HCT116 (cell line): ENCODE data around the gene DPP4. TPM values are rescaled to one million over a fixed set of nuclear protein-coding genes. Genes with fewer than 3 reads are reported as not detected.

ENCODE experiments used
- ATAC-seq: fragments of 200-7000 bp; cut with Tn5 transposase; 2 replicates; pipeline ENCODE4 v1.9.1; 2020; ENCODE audit warnings: mild to moderate bottlenecking, moderate library complexity
- BruUV-seq: library from RNA; stranded (reverse); fragments of 400-500 nt; replicated peaks from 2 replicates; lab custom pipeline; 2021; lab: Mats Ljungman, UMichigan
- CTCF ChIA-PET: fragments of 300-600 bp; sonication (Branson Sonifier 250); formaldehyde crosslinking; loops from one replicate; lab custom pipeline; 2021; ENCODE audit warnings: antibody characterized with exemption; lab: Charles Lee
- POLR2A ChIA-PET: fragments of 300-600, 350-600 bp; sonication (Branson Sonifier 250); formaldehyde crosslinking; loops from one replicate; lab custom pipeline; 2021; ENCODE audit warnings: antibody characterized with exemption; lab: Charles Lee
- RAD21 ChIA-PET, 2 experiments: fragments of 300-600 bp; sonication (Branson Sonifier 250); formaldehyde crosslinking; loops; one replicate each; lab custom pipeline; 2023; ENCODE audit warnings: low total read pairs in 2 of 2; ENCODE audit not compliant: uncharacterized antibody in 2 of 2, unreplicated experiment in 2 of 2, low non-redundant PET in 1 of 2; lab: Charles Lee
- DNase-seq: peaks from one replicate; pipeline ENCODE4 v3.0.0-alpha.2; 2010; ENCODE audit warnings: low read depth, low spot score
- H2AFZ ChIP-seq: fragments of 200-600 bp; shearing (Covaris generic), sonication (generic); 2 replicates; pipeline ENCODE4 v1.6.1; 2017; ENCODE audit warnings: low read depth, mixed run types, mixed read lengths, antibody characterized with exemption, low read length; ENCODE audit not compliant: poor library complexity, severe bottlenecking
- H3K27ac ChIP-seq: 2 replicates; pipeline ENCODE4 v1.5.1; 2012; ENCODE audit warnings: low read depth, low read length
- H3K27me3 ChIP-seq: fragments of 200-600 bp; sonication (generic); 2 replicates; pipeline ENCODE4 v1.6.1; 2016; ENCODE audit warnings: mixed run types, low read length, mixed read lengths; ENCODE audit not compliant: insufficient read depth
- H3K36me3 ChIP-seq, 2 experiments: fragments of 200-500 bp in 1 of 2; fragments of 200-600 bp in 1 of 2; sonication (Bioruptor generic) in 1 of 2; sonication (generic) in 1 of 2; 2 replicates each; pipeline versions ENCODE4 v1.5.1 to v1.6.1; 2014 to 2016; ENCODE audit warnings: low read length in 2 of 2, inconsistent platforms in 1 of 2, mixed read lengths in 1 of 2, mixed run types in 1 of 2; ENCODE audit not compliant: insufficient read depth in 2 of 2, control insufficient read depth in 1 of 2
- H3K4me1 ChIP-seq, 2 experiments: fragments of 200-600 bp in 1 of 2; sonication (generic) in 1 of 2; 2 replicates each; pipeline versions ENCODE4 v1.5.1 to v1.6.1; 2012 to 2017; ENCODE audit warnings: low read length in 2 of 2, inconsistent platforms in 1 of 2, mild to moderate bottlenecking in 1 of 2, mixed read lengths in 1 of 2, mixed run types in 1 of 2, moderate library complexity in 1 of 2; ENCODE audit not compliant: insufficient read depth in 2 of 2, control insufficient read depth in 1 of 2
- H3K4me2 ChIP-seq: fragments of 200-600 bp; sonication (generic); 2 replicates; pipeline ENCODE4 v1.6.1; 2017; ENCODE audit warnings: mixed run types, low read length, mixed read lengths
- H3K4me3 ChIP-seq, 2 experiments: fragments of 200-600 bp in 1 of 2; sonication (generic) in 1 of 2; replicated peaks in 1 of 2; 2 replicates each; pipeline ENCODE4 v1.5.1; 2011 to 2016; ENCODE audit warnings: low read length in 2 of 2, control low read depth in 1 of 2, low read depth in 1 of 2, mild to moderate bottlenecking in 1 of 2, mixed read lengths in 1 of 2, mixed run types in 1 of 2
- H3K79me2 ChIP-seq: fragments of 200-600 bp; sonication (generic); 2 replicates; pipeline ENCODE4 v1.6.1; 2017; ENCODE audit warnings: mild to moderate bottlenecking, mixed run types, low read length, moderate library complexity, mixed read lengths; ENCODE audit not compliant: insufficient read depth
- H3K9ac ChIP-seq: fragments of 200-600 bp; sonication (generic); 2 replicates; pipeline ENCODE4 v1.6.1; 2016; ENCODE audit warnings: low read length, mixed read lengths
- H3K9me2 ChIP-seq: fragments of 200-600 bp; sonication (generic), shearing (Covaris generic); 2 replicates; pipeline ENCODE4 v1.6.1; 2017; ENCODE audit warnings: mixed run types, mild to moderate bottlenecking, moderate library complexity; ENCODE audit not compliant: insufficient read depth
- H3K9me3 ChIP-seq, 2 experiments: fragments of 200-500 bp in 1 of 2; fragments of 200-600 bp in 1 of 2; sonication (Bioruptor generic) in 1 of 2; sonication (generic) in 1 of 2; 2 replicates each; pipeline ENCODE4 v1.6.1; 2014 to 2017; ENCODE audit warnings: low read length in 2 of 2, mixed read lengths in 2 of 2, inconsistent platforms in 1 of 2, low read depth in 1 of 2, mild to moderate bottlenecking in 1 of 2, mixed run types in 1 of 2, moderate library complexity in 1 of 2; ENCODE audit not compliant: control insufficient read depth in 1 of 2, insufficient read depth in 1 of 2
- H4K20me1 ChIP-seq: fragments of 200-600 bp; sonication (generic), shearing (Covaris generic); 2 replicates; pipeline ENCODE4 v1.6.1; 2017; ENCODE audit warnings: mixed run types, mild to moderate bottlenecking, moderate library complexity; ENCODE audit not compliant: insufficient read depth
- CEBPB ChIP-seq: IDR thresholded peaks from 2 replicates; pipeline ENCODE4 v1.6.1; 2012; ENCODE audit warnings: low read depth
- CTCF ChIP-seq, 3 experiments: fragments of 200-600 bp in 1 of 3; sonication (generic) in 1 of 3; IDR thresholded peaks in 2 of 3; conservative IDR thresholded peaks in 1 of 3; 2 replicates each; pipeline ENCODE4 v1.5.1; 2012 to 2017; ENCODE audit warnings: low read depth in 2 of 3, low read length in 2 of 3, antibody characterized with exemption in 1 of 3, borderline replicate concordance in 1 of 3, control low read depth in 1 of 3, mild to moderate bottlenecking in 1 of 3, mixed read lengths in 1 of 3, mixed run types in 1 of 3, moderate library complexity in 1 of 3; ENCODE audit not compliant: insufficient read depth in 1 of 3
- EZH2 ChIP-seq: fragments of 200-600 bp; sonication (generic); IDR thresholded peaks from 2 replicates; pipeline ENCODE4 v1.6.1; 2017; ENCODE audit warnings: antibody characterized with exemption, mixed run types
- EZH2phosphoT487 ChIP-seq: fragments of 200-600 bp; IDR thresholded peaks from 2 replicates; pipeline ENCODE4 v1.6.1; 2018; ENCODE audit warnings: antibody characterized with exemption, borderline replicate concordance
- FOSL1 ChIP-seq: IDR thresholded peaks from 2 replicates; pipeline ENCODE4 v1.6.1; 2012; ENCODE audit warnings: low read depth
- JUND ChIP-seq: IDR thresholded peaks from 2 replicates; pipeline ENCODE4 v1.6.1; 2012
- POLR2A ChIP-seq: IDR thresholded peaks from 2 replicates; pipeline ENCODE4 v1.7.0; 2011; ENCODE audit warnings: borderline replicate concordance; ENCODE audit not compliant: insufficient read depth, insufficient read length; ENCODE audit errors: extremely low read depth
- POLR2AphosphoS5 ChIP-seq: IDR thresholded peaks from 2 replicates; pipeline ENCODE4 v1.6.1; 2011; ENCODE audit warnings: mild to moderate bottlenecking, low read depth, low read length, moderate library complexity
- RAD21 ChIP-seq: IDR thresholded peaks from 2 replicates; pipeline ENCODE4 v1.6.1; 2012; ENCODE audit warnings: low read depth, mild to moderate bottlenecking
- REST ChIP-seq: IDR thresholded peaks from 2 replicates; pipeline ENCODE4 v1.6.1; 2012; ENCODE audit warnings: low read depth
- SIN3A ChIP-seq: IDR thresholded peaks from 2 replicates; pipeline ENCODE4 v1.6.1; 2012; ENCODE audit warnings: low read depth
- TCF7L2 ChIP-seq: IDR thresholded peaks from 2 replicates; pipeline ENCODE4 v1.7.0; 2011; ENCODE audit warnings: borderline replicate concordance, inconsistent platforms; ENCODE audit not compliant: insufficient read depth, insufficient read length; ENCODE audit errors: extremely low read depth
- YY1 ChIP-seq: IDR thresholded peaks from 2 replicates; pipeline ENCODE4 v1.6.1; 2011; ENCODE audit warnings: low read length, low read depth, moderate library complexity, mild to moderate bottlenecking; ENCODE audit not compliant: insufficient replicate concordance; ENCODE audit errors: extremely low read depth
- ZBTB33 ChIP-seq: IDR thresholded peaks from 2 replicates; pipeline ENCODE4 v1.6.1; 2011; ENCODE audit warnings: mild to moderate bottlenecking, low read length, moderate library complexity; ENCODE audit not compliant: insufficient replicate concordance; ENCODE audit errors: extremely low read depth
- intact Hi-C: fragments of 100-400 bp; cut with micrococcal nuclease; formaldehyde crosslinking; loops from 2 replicates; pipeline ENCODE4 v1.10.0; 2022
- total RNA-seq: library from RNA; stranded (reverse); gene quantifications from one replicate; pipeline ENCODE4 v1.2.1, GENCODE V29; 2021; ENCODE audit not compliant: unreplicated experiment
- TF ChIP-seq, protein P1 (sequence below): IDR thresholded peaks from 2 replicates; pipeline ENCODE4 v1.6.1; 2012
- TF ChIP-seq, protein P2 (sequence below): IDR thresholded peaks from 2 replicates; pipeline ENCODE4 v1.6.1; 2012

The DPP4 gene
- total RNA-seq, 1 experiment from 2014 or later = 3.6 TPM

DNA sequence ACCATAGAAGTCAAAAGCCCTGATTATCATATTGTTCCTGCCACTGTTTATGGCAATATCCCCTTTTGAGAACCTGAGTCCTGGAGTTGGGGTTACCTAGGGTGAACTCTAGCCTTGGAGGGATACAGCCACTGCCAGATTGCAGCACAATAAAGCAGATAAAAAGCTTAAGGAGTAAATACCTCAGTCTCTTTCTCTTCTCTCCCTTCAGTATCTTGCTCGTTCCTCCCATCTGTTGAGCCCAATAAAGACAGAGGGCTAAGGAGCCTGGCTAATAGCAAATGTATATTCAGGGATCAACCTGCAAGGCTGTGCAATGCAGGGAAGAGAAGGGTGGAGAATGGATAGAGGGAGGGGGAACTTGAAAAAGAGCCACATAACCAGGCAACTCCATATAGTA lies 8.0 kb upstream of the DPP4 start:
- RAD21 ChIA-PET = no interaction called here
- H3K4me1 ChIP-seq = peaks cover 0 to 7% of the 10 kb centered on the region in 2 experiments; a peak in 1 of 4 replicates
- no peaks in the 10 kb centered on the region for H4K20me1 ChIP-seq
- no peak overlapping the region for H3K4me2 ChIP-seq
- no peaks in the 10 kb centered on the region for H3K36me3 ChIP-seq
- no peak overlapping the region for H3K4me3 ChIP-seq
- DNase-seq = no peak
- intact Hi-C loops = no loop called here
- no peaks in the 10 kb centered on the region for H3K79me2 ChIP-seq
- BruUV-seq = no TSS peak
- H3K27ac ChIP-seq = no peak overlapping the region
- no peak for ATAC-seq
- CTCF ChIA-PET = no interaction called here
- H3K9me3 ChIP-seq = no peaks in the 10 kb centered on the region
- no peak overlapping the region for H3K9ac ChIP-seq
- H2AFZ ChIP-seq = no peak overlapping the region
- H3K9me2 ChIP-seq = no peaks in the 10 kb centered on the region
- no peaks in the 10 kb centered on the region for H3K27me3 ChIP-seq
- TF ChIP-seq EZH2phosphoT487 (no peak), CTCF (IDR thresholded peaks at IDR 0.05 in 2 of 3, conservative IDR thresholded peaks at IDR 0.05 in 1 of 3; ENCODE audit: borderline replicate concordance in 1 of 3, insufficient read depth in 1 of 3, low read depth in 2 of 3, low read length in 2 of 3) (no peak), REST (no peak), ZBTB33 (no peak), CEBPB (no peak), POLR2AphosphoS5 (no peak), TCF7L2 (no peak), RAD21 (no peak), POLR2A (no peak), JUND (no peak), FOSL1 (no peak), YY1 (no peak), SIN3A (no peak), EZH2 (no peak)
- TF ChIP-seq, protein P1, sequence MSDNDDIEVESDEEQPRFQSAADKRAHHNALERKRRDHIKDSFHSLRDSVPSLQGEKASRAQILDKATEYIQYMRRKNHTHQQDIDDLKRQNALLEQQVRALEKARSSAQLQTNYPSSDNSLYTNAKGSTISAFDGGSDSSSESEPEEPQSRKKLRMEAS = no peak
- TF ChIP-seq, protein P2, sequence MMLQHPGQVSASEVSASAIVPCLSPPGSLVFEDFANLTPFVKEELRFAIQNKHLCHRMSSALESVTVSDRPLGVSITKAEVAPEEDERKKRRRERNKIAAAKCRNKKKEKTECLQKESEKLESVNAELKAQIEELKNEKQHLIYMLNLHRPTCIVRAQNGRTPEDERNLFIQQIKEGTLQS = no peak
- POLR2A ChIA-PET = no interaction called here
